Lung (tissue), 12 donors: Measurements from ENCODE around the gene CDH6. TPM values are rescaled to one million over a fixed set of nuclear protein-coding genes. Genes with fewer than 3 reads are reported as not detected.

Experiments
- ATAC-seq: fragments of 200-7000 bp; cut with Tn5 transposase; one replicate; pipeline ENCODE4 v1.9.1; 2020; ENCODE audit warnings: moderate number of reproducible peaks; ENCODE audit not compliant: insufficient read depth, low FRiP score
- DNase-seq, 3 donors: peaks; one replicate each; pipeline ENCODE4 v3.0.0-alpha.2; 2013 to 2017
- H3K27ac ChIP-seq, 2 donors: one replicate each; pipeline ENCODE4 v1.5.1; 2013; ENCODE audit warnings: mild to moderate bottlenecking in 2 of 2, moderate library complexity in 2 of 2, control low read depth in 1 of 2, inconsistent platforms in 1 of 2, low read depth in 1 of 2, low read length in 1 of 2
- H3K27me3 ChIP-seq, 3 donors: one replicate each; pipeline ENCODE4 v1.5.1; 2013; ENCODE audit warnings: low read length in 2 of 3; ENCODE audit not compliant: control insufficient read depth in 3 of 3, insufficient read depth in 3 of 3
- H3K36me3 ChIP-seq, 4 donors: one replicate each; pipeline ENCODE4 v1.5.1; 2013; ENCODE audit warnings: low read length in 4 of 4, mild to moderate bottlenecking in 1 of 4, moderate library complexity in 1 of 4; ENCODE audit not compliant: control insufficient read depth in 4 of 4, insufficient read depth in 4 of 4
- H3K4me1 ChIP-seq, 5 donors: one replicate each; pipeline ENCODE4 v1.5.1; 2013; ENCODE audit warnings: low read length in 5 of 5, mild to moderate bottlenecking in 2 of 5, moderate library complexity in 1 of 5; ENCODE audit not compliant: control insufficient read depth in 5 of 5, insufficient read depth in 5 of 5
- H3K4me3 ChIP-seq: one replicate; pipeline ENCODE4 v1.5.1; 2013; ENCODE audit warnings: mild to moderate bottlenecking, control low read depth, moderate library complexity
- H3K9ac ChIP-seq, 2 donors: one replicate each; pipeline ENCODE4 v1.5.1; 2013; ENCODE audit warnings: low read length in 2 of 2, control low read depth in 1 of 2; ENCODE audit not compliant: insufficient read depth in 1 of 2
- H3K9me3 ChIP-seq, 4 donors: one replicate each; pipeline ENCODE4 v1.5.1; 2013; ENCODE audit warnings: low read length in 3 of 4, mild to moderate bottlenecking in 1 of 4, moderate library complexity in 1 of 4; ENCODE audit not compliant: control insufficient read depth in 4 of 4, insufficient read depth in 3 of 4
- WGBS, 2 donors: extraction: QIAGEN DNeasy Blood & Tissue Kit; methylation state at CpG; one replicate each; pipeline ENCODE4 v1.1.7; 2013; 5-methylcytosine and 5-hydroxymethylcytosine counted together
- polyA plus RNA-seq, 2 donors: library from polyadenylated mRNA; stranded (reverse); fragments of 200-250 nt; gene quantifications; one replicate each; pipeline ENCODE4 v1.2.1, GENCODE V29; 2013
- total RNA-seq, 2 donors: library from RNA; depleted of rRNA in 1 of 2; stranded (reverse); fragments of >200 nt in 1 of 2; gene quantifications; one replicate each; pipeline ENCODE4 v1.2.1, GENCODE V29; 2014 to 2021
- TF ChIP-seq, protein P1 (sequence below): IDR thresholded peaks from 2 replicates; pipeline ENCODE4 v1.5.1; 2012; ENCODE audit warnings: mild to moderate bottlenecking; ENCODE audit errors: control extremely low read depth, extremely low read depth
- donor health status: control.
- donor health status: control.
- donor health status: Bipolar disorder and iron deficiency.
- donor health status: healthy.
- donor health status: DM: yes; HTN: yes; CAD: no.

The CDH6 gene
- total and polyA plus RNA-seq, 4 donors, result 2.0 to 20.8 (median 2.6) TPM

- TF ChIP-seq, protein P1, sequence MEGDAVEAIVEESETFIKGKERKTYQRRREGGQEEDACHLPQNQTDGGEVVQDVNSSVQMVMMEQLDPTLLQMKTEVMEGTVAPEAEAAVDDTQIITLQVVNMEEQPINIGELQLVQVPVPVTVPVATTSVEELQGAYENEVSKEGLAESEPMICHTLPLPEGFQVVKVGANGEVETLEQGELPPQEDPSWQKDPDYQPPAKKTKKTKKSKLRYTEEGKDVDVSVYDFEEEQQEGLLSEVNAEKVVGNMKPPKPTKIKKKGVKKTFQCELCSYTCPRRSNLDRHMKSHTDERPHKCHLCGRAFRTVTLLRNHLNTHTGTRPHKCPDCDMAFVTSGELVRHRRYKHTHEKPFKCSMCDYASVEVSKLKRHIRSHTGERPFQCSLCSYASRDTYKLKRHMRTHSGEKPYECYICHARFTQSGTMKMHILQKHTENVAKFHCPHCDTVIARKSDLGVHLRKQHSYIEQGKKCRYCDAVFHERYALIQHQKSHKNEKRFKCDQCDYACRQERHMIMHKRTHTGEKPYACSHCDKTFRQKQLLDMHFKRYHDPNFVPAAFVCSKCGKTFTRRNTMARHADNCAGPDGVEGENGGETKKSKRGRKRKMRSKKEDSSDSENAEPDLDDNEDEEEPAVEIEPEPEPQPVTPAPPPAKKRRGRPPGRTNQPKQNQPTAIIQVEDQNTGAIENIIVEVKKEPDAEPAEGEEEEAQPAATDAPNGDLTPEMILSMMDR, result no peak
- ATAC-seq, result no peak
- 87 to 92% methylated on average over 4 of the region's 4 CpGs for WGBS, 2 donors
These were observed 86.7 kb downstream of the CDH6 start for GRCh38 chr5:31280210-31280609.

DNA sequence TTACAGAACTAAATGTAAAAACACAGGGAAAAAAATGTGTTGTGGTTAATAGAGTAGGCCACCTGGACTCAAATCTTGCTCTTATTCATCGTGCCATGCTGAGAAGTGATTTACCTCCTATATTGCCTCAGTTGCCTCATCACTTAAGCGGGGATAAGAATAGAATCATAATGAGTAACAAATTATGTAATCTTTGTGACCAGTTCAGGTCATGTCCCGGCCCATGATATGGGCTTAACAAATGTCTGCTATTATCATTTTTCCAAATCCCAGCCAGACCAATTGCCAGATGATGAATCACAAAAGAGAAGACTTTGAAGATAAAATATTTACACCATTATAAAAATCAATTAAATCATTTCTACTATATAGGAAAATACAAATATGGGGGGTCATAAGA, 89.8 kb downstream of the CDH6 start:
- peaks cover 0 to 2% (median 0%) of the 10 kb centered on the region in 5 donors for H3K4me1 ChIP-seq
- ATAC-seq (no peak), DNase-seq (no peak)
- H3K27ac ChIP-seq, result no peak overlapping the region
- H3K9ac ChIP-seq, result no peak overlapping the region
- H3K9me3 ChIP-seq, result peaks cover 0 to 2% (median 0%) of the 10 kb centered on the region in 4 donors
- TF ChIP-seq, protein P1, result no peak
- no peaks in the 10 kb centered on the region for H3K36me3 ChIP-seq
- WGBS, 2 donors, result 23 to 47% methylated on average over 3 of the region's 3 CpGs
- no peak overlapping the region for H3K4me3 ChIP-seq
- H3K27me3 ChIP-seq, result no peaks in the 10 kb centered on the region

More at GRCh38 chr5:31280210-31280609, 86.7 kb downstream of the CDH6 start:
- H3K27me3 ChIP-seq, result no peaks in the 10 kb centered on the region
- no peak for DNase-seq
- no peaks in the 10 kb centered on the region for H3K9me3 ChIP-seq
- peaks cover 0 to 2% (median 0%) of the 10 kb centered on the region in 5 donors for H3K4me1 ChIP-seq
- H3K36me3 ChIP-seq, result no peaks in the 10 kb centered on the region
- H3K9ac ChIP-seq, result no peak overlapping the region
- no peak overlapping the region for H3K27ac ChIP-seq
- H3K4me3 ChIP-seq, result no peak overlapping the region

- WGBS, 2 donors, result 52 to 81% methylated on average over 2 of the region's 2 CpGs
- TF ChIP-seq, protein P1, result no peak
- H3K9me3 ChIP-seq, result peaks cover 0 to 2% (median 0%) of the 10 kb centered on the region in 4 donors
- H3K4me1 ChIP-seq, result peaks cover 0 to 2% (median 0%) of the 10 kb centered on the region in 5 donors
- H3K27me3 ChIP-seq, result no peaks in the 10 kb centered on the region
- no peak for ATAC-seq
- no peak overlapping the region for H3K4me3 ChIP-seq
- H3K36me3 ChIP-seq, result no peaks in the 10 kb centered on the region
- DNase-seq, result peak in 1 of 3 donors; percentile 29
- H3K9ac ChIP-seq, result no peak overlapping the region
- no peak overlapping the region for H3K27ac ChIP-seq
These were observed 91.5 kb downstream of the CDH6 start for GRCh38 chr5:31285025-31285424.

DNA sequence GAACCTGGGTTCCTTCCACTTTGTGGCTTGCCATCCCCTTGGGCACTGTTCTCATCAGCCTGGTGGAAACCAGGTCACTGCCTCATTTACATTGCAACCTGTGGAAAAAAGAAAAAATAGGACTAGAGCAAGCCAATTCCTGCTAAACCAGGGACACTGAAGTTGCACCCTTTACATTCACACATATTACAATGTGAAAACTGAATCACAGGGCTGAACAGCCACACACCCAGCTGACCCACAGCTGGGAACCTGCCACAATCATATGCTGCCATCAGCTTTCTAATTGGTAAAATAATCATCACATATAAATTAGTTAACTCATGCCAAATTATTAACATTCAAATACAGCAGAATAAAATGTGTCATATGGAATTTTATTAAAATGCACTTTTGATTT, 94.5 kb downstream of the CDH6 start:
- no peak for ATAC-seq
- H3K36me3 ChIP-seq, result no peaks in the 10 kb centered on the region
- no peak overlapping the region for H3K27ac ChIP-seq
- no peak for DNase-seq
- H3K9ac ChIP-seq, result no peak overlapping the region
- H3K4me1 ChIP-seq, result peaks cover 0 to 2% (median 0%) of the 10 kb centered on the region in 5 donors
- no peak overlapping the region for H3K4me3 ChIP-seq
- TF ChIP-seq, protein P1, result no peak
- no peaks in the 10 kb centered on the region for H3K27me3 ChIP-seq
- H3K9me3 ChIP-seq, result peaks cover 0 to 2% (median 0%) of the 10 kb centered on the region in 4 donors
